Muscle layer of duodenum (tissue), 2 donors: Measurements from ENCODE around the gene GPR65.

ENCODE experiments used
- H3K27ac ChIP-seq: one replicate; pipeline ENCODE4 v1.7.0; 2013; ENCODE audit warnings: mild to moderate bottlenecking, low read length
- H3K27me3 ChIP-seq: one replicate; pipeline ENCODE4 v1.7.0; 2013; ENCODE audit warnings: low read depth, mild to moderate bottlenecking, control low read depth, low read length
- H3K36me3 ChIP-seq, 2 donors: one replicate each; pipeline ENCODE4 v1.7.0; 2013; ENCODE audit warnings: low read length in 2 of 2, control low read depth in 1 of 2, mild to moderate bottlenecking in 1 of 2; ENCODE audit not compliant: insufficient read depth in 2 of 2, control insufficient read depth in 1 of 2
- H3K4me1 ChIP-seq, 2 donors: one replicate each; pipeline ENCODE4 v1.7.0; 2013; ENCODE audit warnings: low read length in 2 of 2, mild to moderate bottlenecking in 2 of 2, control low read depth in 1 of 2, moderate library complexity in 1 of 2; ENCODE audit not compliant: insufficient read depth in 2 of 2, control insufficient read depth in 1 of 2
- H3K4me3 ChIP-seq, 2 donors: one replicate each; pipeline ENCODE4 v1.7.0; 2013; ENCODE audit warnings: low read length in 2 of 2, low read depth in 1 of 2, mild to moderate bottlenecking in 1 of 2
- H3K9me3 ChIP-seq, 2 donors: one replicate each; pipeline ENCODE4 v1.7.0; 2013; ENCODE audit warnings: low read length in 2 of 2, control low read depth in 1 of 2, mild to moderate bottlenecking in 1 of 2; ENCODE audit not compliant: control insufficient read depth in 1 of 2
- donor health status: healthy.

Gene GPR65, protein sequence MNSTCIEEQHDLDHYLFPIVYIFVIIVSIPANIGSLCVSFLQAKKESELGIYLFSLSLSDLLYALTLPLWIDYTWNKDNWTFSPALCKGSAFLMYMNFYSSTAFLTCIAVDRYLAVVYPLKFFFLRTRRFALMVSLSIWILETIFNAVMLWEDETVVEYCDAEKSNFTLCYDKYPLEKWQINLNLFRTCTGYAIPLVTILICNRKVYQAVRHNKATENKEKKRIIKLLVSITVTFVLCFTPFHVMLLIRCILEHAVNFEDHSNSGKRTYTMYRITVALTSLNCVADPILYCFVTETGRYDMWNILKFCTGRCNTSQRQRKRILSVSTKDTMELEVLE

DNA sequence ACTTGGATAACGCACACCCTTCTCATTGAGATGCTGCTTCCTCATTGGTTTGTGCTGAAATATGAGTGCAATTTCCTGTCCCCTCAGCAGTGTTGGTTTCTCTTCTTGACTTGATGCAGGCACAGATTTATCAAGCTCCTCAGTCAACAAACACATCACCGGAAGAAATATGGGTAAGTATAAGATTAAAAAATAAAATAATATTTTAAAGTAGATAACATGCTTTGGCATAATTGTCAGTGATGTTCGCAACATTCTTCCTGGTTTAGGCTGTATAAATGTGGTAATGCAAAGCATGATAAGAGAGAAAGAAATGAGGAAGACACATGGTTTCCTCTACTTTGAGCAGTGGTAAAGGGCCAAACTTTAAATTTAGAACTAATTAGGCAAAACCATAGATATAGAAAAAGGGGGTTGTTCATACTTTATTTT is at the start of gene GPR65:
Gene GPR65 (plus strand): TSS at position 86 of the 432 bp plus-strand sequence. CDS start 5,713 bp downstream, outside the sequence.
- peak within 1 kb of the TSS in 1 of 2 donors; percentile 35 for H3K4me3 ChIP-seq
- H3K36me3 ChIP-seq, result no peaks in the 10 kb centered on the region
- no peaks in the 10 kb centered on the region for H3K27me3 ChIP-seq
- peak within 1 kb of the TSS; percentile 75 for H3K27ac ChIP-seq
- no peaks in the 10 kb centered on the region for H3K4me1 ChIP-seq
- H3K9me3 ChIP-seq, result no peaks in the 10 kb centered on the region

DNA sequence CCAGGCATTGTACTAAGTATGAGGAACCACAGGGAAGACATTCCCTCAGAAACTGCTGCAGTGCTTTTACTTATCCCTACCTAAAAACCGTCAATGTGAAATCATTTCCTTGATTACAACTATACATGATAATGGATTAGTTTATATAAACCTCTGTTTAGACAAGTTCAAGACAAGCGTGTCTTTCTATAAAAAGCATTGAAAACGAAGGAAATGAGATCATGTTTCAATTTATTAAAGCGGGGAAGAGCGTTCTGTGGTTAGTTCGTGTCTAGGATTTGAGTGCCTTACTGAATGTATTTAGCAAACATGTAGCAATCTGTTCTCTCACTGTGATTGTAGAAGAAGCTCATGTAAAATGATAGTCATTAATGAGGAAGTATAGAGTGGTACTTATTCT is 49.4 kb upstream of the GPR65 start:
- Histone ChIP-seq H3K27me3 (no peaks in the 10 kb centered on the region), H3K4me1 (no peaks in the 10 kb centered on the region), H3K36me3 (peaks cover 16 to 18% of the 10 kb centered on the region in 2 donors), H3K27ac (no peak overlapping the region), H3K4me3 (no peak overlapping the region), H3K9me3 (no peaks in the 10 kb centered on the region)

DNA sequence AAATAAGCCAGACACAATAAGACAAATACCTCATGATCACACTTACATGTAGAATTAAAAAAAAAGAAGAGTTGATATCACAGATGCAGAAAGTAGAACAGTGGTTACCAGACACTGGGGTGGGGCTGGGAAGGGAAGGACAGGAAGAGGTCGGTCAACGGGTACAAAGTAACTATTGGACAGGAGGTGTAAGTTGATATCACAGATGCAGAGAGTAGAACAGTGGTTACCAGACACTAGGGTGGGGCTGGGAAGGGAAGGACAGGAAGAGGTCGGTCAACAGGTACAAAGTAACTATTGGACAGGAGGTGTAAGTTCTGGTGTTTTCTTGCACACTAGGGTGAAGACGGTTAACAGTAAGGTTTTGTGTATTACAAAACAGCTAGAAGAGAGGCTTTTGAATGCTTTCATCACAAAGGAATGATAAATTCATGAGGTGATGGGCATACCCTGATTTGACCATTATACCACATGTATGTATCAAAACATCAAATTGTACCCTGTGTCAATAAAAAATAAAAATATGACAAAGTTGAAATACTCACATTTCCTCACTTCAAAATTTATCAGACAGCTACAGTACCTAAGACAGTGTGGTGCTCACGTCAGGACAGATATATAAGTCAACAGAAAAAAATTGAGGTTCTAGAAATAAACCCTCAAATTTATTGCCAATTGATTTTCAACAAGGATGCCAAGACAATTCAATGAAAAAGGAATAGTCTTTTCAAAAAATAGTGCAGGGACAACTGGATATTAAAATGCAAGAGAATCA is 44.7 kb upstream of the GPR65 start:
- Histone ChIP-seq H3K27me3 (no peaks in the 10 kb centered on the region), H3K36me3 (peaks cover 28 to 38% of the 10 kb centered on the region in 2 donors), H3K27ac (no peak overlapping the region), H3K9me3 (no peaks in the 10 kb centered on the region), H3K4me3 (no peak overlapping the region), H3K4me1 (no peaks in the 10 kb centered on the region)

DNA sequence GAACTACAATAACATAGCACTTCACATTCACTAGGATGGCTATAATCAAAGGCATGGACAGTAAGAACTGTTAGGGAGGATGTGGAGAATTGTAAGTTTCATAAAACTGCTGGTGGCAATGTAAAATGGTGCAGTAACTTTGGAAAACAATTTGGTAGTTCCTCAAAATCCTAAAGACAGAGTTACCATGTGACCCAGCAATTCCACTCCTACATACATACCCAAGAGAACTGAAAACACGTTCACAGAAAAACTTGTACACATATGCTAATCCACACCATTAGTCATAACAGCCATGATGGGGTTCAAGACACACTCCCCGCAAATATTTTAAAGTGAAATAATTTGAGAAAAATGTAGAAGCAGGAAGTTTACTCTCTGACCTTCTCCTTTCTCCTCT is 43.7 kb upstream of the GPR65 start:
- H3K4me1 ChIP-seq, result no peaks in the 10 kb centered on the region
- H3K9me3 ChIP-seq, result no peaks in the 10 kb centered on the region
- H3K27me3 ChIP-seq, result no peaks in the 10 kb centered on the region
- peaks cover 28 to 41% of the 10 kb centered on the region in 2 donors for H3K36me3 ChIP-seq
- no peak overlapping the region for H3K27ac ChIP-seq
- no peak overlapping the region for H3K4me3 ChIP-seq

DNA sequence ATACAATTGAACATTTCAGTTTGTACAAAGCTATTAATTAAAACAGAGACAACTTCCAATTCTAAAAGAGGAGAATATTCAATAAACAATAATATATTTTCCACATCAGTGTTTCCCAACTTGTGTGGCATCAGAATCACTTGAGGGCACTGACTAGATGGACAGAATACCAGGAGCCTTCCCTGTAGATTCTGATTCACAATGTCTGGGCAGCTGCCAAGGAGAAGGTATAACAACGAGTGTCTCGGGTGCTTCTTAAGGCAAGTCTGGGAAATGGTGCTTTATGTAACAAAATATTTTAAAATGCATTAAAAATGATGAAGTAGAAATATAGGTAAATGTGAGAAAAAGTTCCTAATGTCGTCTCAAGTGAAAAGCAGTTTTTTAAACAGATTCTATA is 38.1 kb upstream of the GPR65 start:
- H3K27me3 ChIP-seq, result no peaks in the 10 kb centered on the region
- no peak overlapping the region for H3K27ac ChIP-seq
- no peak overlapping the region for H3K4me3 ChIP-seq
- no peaks in the 10 kb centered on the region for H3K4me1 ChIP-seq
- no peaks in the 10 kb centered on the region for H3K9me3 ChIP-seq
- peaks cover 26 to 31% of the 10 kb centered on the region in 2 donors for H3K36me3 ChIP-seq

DNA sequence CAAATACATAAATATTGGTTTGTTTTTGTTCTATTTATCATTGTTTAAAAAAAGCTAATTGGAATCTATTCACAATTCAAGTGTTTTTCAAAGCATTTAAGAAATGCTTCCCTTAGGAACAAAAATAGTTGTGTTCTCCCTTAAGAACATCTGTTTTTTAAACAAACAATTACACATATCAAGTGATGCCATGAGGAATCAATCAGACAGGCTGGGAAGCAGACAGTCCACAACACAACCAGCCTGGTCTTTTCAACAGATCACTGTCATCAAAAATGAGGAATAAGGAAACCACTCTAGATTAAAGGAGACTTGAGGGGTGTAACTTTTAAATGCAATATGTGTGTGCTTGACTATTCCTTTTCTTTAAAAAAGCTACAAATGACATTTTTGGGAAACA is 37.4 kb upstream of the GPR65 start:
- Histone ChIP-seq H3K27ac (no peak overlapping the region), H3K36me3 (peaks cover 24 to 26% of the 10 kb centered on the region in 2 donors), H3K4me1 (no peaks in the 10 kb centered on the region), H3K27me3 (no peaks in the 10 kb centered on the region), H3K9me3 (no peaks in the 10 kb centered on the region), H3K4me3 (no peak overlapping the region)

DNA sequence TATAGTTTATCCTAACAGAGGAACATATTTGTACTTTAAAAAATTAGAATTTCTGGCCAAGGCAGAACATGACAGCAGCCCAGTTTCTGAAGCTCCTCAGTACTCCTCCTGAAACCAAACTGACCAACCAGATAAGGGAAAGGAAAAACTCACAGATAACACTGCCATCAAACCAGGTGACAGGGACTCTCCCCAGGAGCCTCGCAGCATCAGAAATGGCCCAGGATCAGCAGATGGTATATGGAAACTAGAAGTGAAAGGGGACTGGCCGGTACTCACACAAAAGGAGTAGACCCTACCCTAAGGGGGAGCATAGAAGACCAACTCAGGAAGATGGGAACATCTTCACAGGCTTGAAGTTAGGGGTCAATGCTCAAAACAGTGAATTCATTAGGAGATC is 33.9 kb upstream of the GPR65 start:
- no peaks in the 10 kb centered on the region for H3K27me3 ChIP-seq
- H3K4me3 ChIP-seq, result no peak overlapping the region
- peaks cover 9 to 17% of the 10 kb centered on the region in 2 donors for H3K36me3 ChIP-seq
- no peaks in the 10 kb centered on the region for H3K4me1 ChIP-seq
- H3K9me3 ChIP-seq, result no peaks in the 10 kb centered on the region
- H3K27ac ChIP-seq, result no peak overlapping the region

DNA sequence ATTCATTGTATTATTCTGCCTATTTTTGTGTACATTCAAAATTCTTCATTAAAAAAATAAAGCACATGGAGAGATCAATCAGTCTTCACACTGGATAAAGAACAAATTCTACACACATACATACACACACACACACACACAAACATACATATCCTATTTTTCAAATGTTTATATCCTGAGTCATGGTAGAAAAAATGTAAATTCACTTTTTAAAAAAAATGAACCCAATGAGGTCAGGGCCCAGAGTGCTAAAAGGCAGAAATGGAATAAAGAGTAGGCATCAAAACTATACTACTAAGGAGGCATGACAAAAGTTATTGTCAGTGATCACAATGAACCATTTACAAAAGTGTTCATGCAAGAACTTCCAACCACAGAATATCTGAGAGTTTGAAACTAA is 29.3 kb upstream of the GPR65 start:
- no peaks in the 10 kb centered on the region for H3K4me1 ChIP-seq
- H3K27ac ChIP-seq, result no peak overlapping the region
- H3K36me3 ChIP-seq, result peaks cover 4 to 12% of the 10 kb centered on the region in 2 donors
- no peaks in the 10 kb centered on the region for H3K27me3 ChIP-seq
- H3K4me3 ChIP-seq, result no peak overlapping the region
- H3K9me3 ChIP-seq, result no peaks in the 10 kb centered on the region

DNA sequence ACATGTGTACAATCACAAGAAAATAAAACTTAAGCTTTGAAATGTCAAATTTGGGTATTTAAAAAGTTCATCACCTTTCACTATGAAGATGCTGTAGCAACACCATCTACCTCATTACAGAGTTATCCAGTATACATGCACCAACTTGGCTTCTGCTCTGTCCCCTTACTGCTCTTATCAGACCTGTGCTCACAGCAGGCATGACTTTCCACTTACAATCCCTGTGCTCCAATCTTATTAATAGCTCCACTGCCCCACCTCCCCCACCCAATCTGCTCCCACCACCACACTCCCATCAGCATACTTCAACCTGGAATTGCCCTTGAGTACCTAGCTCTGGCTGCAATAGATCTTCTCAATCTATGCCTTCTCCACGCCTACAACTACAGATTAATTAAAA is 25.2 kb upstream of the GPR65 start:
- peaks cover 9 to 14% of the 10 kb centered on the region in 2 donors for H3K36me3 ChIP-seq
- H3K9me3 ChIP-seq, result no peaks in the 10 kb centered on the region
- no peaks in the 10 kb centered on the region for H3K27me3 ChIP-seq
- no peak overlapping the region for H3K4me3 ChIP-seq
- no peaks in the 10 kb centered on the region for H3K4me1 ChIP-seq
- no peak overlapping the region for H3K27ac ChIP-seq

DNA sequence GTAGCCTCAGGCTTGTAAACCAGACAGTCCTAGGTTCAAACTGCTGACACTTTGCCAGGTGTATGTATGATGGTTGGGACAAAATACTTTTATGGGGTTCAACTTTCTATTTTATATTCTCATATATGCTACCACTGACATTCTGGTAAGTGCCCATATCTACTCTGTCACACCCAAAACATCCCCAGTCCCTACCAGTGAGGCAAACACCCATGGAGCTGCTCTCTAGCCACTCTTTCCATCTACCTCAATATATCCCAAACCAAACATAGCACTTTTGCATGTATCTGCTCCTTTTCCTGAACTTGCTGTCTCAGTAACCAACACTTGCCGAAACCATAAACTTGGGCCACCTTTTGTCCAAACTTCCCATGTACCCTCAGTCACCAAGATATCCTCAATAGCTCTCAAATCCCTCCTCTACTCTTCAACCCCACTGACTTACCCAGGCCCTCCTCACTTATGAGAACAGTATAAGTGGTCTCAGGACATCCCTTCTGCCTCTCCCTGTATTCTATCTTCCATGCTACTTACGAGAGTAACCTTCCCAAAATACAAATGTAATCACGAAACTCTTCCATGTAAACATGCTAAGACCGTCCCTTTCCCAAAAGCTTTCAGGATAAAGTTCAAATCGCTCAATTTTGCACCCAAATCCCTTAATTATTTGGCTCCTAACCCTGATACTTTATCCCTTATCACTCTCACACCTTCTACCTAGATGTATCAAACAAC is 15.5 kb upstream of the GPR65 start:
- Histone ChIP-seq H3K9me3 (no peaks in the 10 kb centered on the region), H3K4me1 (peaks cover 11 to 12% of the 10 kb centered on the region in 2 donors), H3K36me3 (peaks cover 0 to 8% of the 10 kb centered on the region in 2 donors), H3K27ac (no peak overlapping the region), H3K27me3 (no peaks in the 10 kb centered on the region), H3K4me3 (no peak overlapping the region)

DNA sequence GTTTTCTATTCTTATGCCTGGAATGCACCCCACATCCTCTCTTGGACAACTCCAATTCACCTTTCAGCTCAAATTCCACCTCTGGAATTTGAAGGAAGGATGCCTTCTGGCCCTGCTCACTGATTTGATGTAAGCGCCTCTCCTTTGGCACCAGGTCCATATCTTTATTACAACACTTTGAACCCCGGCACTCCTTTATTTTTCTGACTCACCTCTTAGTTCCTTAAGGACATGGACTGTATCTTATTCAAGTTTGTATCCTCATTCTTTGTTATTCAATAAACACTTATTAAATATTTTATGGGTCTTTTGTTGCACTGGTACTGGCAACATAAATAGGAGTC is 15.0 kb upstream of the GPR65 start:
- Histone ChIP-seq H3K27me3 (no peaks in the 10 kb centered on the region), H3K27ac (no peak overlapping the region), H3K4me1 (peaks cover 12% of the 10 kb centered on the region in 2 donors), H3K4me3 (no peak overlapping the region), H3K36me3 (peaks cover 0 to 8% of the 10 kb centered on the region in 2 donors), H3K9me3 (no peaks in the 10 kb centered on the region)
